Activated naive CD4-positive, alpha-beta T cell treated with anti-CD3 and anti-CD28 coated beads, Interleukin-2, amount 50 U/mL, for 24 hours (primary cell): ENCODE measurements around the gene NPAS2.

Experiments used
- H3K27ac Mint-ChIP-seq: one replicate; pipeline ENCODE4 v1.8.0; 2021; ENCODE audit warnings: mild to moderate bottlenecking, mixed read lengths
- H3K27me3 Mint-ChIP-seq: one replicate; pipeline ENCODE4 v1.8.0; 2021; ENCODE audit warnings: mixed read lengths
- H3K36me3 Mint-ChIP-seq: one replicate; pipeline ENCODE4 v1.8.0; 2021; ENCODE audit warnings: mixed read lengths
- H3K4me1 Mint-ChIP-seq: one replicate; pipeline ENCODE4 v1.8.0; 2021; ENCODE audit warnings: mixed read lengths
- H3K4me3 Mint-ChIP-seq: one replicate; pipeline ENCODE4 v1.8.0; 2021; ENCODE audit warnings: mild to moderate bottlenecking, mixed read lengths
- H3K9me3 Mint-ChIP-seq: one replicate; pipeline ENCODE4 v1.8.0; 2021; ENCODE audit warnings: mixed read lengths

The NPAS2 gene, protein sequence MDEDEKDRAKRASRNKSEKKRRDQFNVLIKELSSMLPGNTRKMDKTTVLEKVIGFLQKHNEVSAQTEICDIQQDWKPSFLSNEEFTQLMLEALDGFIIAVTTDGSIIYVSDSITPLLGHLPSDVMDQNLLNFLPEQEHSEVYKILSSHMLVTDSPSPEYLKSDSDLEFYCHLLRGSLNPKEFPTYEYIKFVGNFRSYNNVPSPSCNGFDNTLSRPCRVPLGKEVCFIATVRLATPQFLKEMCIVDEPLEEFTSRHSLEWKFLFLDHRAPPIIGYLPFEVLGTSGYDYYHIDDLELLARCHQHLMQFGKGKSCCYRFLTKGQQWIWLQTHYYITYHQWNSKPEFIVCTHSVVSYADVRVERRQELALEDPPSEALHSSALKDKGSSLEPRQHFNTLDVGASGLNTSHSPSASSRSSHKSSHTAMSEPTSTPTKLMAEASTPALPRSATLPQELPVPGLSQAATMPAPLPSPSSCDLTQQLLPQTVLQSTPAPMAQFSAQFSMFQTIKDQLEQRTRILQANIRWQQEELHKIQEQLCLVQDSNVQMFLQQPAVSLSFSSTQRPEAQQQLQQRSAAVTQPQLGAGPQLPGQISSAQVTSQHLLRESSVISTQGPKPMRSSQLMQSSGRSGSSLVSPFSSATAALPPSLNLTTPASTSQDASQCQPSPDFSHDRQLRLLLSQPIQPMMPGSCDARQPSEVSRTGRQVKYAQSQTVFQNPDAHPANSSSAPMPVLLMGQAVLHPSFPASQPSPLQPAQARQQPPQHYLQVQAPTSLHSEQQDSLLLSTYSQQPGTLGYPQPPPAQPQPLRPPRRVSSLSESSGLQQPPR

DNA sequence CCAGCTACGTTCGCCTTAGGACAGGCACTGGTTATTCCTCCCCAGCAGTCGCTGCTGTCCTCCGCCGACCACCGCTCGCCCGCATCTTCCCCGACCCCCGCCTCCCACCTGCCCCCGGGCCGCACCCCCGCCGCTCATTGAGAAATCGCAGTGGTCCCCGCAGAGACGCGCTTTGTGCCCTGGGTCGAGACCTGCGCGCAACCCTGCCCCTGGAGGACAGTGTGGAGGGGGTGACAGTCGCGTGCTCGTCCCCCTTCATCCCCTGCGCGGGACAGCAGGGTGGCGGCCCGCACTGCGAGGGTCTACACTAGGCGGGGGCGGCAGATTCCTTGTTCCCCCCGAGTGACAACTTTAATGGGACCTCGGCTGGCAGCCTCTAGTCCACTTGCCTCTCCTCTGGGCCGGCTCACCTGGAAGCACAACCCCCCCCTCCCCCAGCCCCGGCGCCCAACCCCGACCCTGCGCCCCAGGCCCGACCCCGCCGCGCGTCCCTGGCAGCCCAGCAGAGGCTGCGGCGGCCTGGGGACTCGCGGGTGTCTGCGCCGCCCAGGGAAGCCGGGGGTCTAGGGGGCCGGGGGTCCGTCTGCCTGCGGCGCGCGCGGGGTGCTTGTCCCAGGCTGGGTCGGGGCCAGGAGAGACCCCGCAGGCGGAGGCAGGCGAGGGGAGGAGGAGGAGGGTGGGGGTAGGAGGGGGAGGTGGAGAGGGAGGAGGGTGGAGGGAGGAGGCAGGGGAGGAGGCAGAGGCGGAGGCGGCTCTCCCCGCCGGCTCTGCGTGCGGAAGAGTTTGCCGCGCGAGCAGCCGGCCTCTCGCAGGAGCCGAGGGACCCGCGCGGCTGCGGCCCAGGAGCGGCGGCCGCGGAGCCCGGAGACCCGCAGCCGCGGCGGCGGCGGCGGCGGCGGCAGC, at the start of gene NPAS2:
NPAS2 (plus strand) TSS at position 770 of the 903 bp plus-strand sequence. CDS start 84,616 bp downstream, outside the sequence.
- Mint-ChIP-seq H3K4me3 (peak within 1 kb of the TSS; percentile 82), H3K9me3 (no peaks in the 10 kb centered on the region), H3K27me3 (peaks cover 18% of the 10 kb centered on the region), H3K27ac (peak within 1 kb of the TSS; percentile 51), H3K36me3 (no peaks in the 10 kb centered on the region), H3K4me1 (peaks cover 47% of the 10 kb centered on the region)

DNA sequence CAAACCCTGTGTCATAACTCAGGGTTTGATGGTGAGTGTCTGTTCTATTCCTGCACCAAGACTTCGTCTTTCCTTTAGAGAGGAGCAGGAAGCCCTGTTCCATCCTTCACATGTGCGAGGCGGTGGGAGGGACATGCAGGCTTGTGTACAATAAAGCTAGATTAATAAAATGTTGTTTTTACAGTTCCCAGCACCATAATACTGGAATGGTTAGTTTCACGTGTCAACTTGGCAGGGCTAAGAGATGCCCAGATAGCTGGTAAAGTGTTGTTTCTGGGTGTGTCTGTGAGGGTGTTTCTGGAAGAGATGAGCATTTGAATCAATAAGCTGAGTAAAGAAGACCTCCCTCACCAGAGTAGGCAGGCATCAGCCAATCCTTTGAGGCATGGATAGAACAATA, 48.8 kb upstream of the NPAS2 start:
- Mint-ChIP-seq H3K4me1 (no peaks in the 10 kb centered on the region), H3K9me3 (no peaks in the 10 kb centered on the region), H3K27me3 (peaks cover 1% of the 10 kb centered on the region)

DNA sequence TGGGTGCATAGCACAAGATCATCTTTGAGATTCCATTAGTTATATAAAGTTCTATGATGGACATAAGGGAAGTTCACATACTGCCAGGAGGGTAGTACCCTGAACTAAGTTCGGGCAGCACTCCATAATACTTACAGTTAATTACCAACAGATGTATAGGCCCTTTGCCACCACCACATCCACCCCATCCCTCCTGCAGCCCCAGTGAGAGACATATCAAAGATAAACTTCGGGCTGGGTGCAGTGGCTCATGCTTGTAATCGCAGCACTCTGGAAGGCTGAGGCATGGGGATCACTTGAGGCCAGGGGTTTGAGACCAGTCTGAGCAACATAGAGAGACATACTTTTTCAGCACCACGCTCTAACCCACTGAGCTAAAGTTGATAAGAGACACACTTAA, 46.4 kb upstream of the NPAS2 start:
- no peaks in the 10 kb centered on the region for H3K4me1 Mint-ChIP-seq
- no peaks in the 10 kb centered on the region for H3K36me3 Mint-ChIP-seq
- no peaks in the 10 kb centered on the region for H3K9me3 Mint-ChIP-seq
- no peaks in the 10 kb centered on the region for H3K27me3 Mint-ChIP-seq
- H3K4me3 Mint-ChIP-seq = no peak overlapping the region
- H3K27ac Mint-ChIP-seq = no peak overlapping the region

More for the DNA sequence above, 48.8 kb upstream of the NPAS2 start:
- H3K36me3 Mint-ChIP-seq = no peaks in the 10 kb centered on the region
- H3K4me3 Mint-ChIP-seq = no peak overlapping the region
- no peak overlapping the region for H3K27ac Mint-ChIP-seq

DNA sequence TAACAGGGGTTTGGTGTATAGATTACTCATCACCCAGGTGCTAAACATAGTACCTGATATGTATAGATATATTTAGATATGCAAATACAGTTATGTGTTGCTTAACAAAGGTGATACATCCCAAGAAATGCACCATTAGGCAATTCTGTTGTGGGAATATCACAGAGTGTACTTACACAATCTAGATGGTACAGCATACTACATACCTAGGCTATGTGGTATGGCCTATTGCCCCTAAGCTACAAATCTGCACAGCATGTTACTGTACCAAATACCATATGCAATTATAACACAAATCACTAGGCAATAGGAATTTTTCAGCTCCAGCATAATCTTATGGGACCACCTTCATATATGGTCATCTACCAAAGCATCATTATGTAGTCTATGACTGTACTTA, 43.5 kb upstream of the NPAS2 start:
- no peaks in the 10 kb centered on the region for H3K27me3 Mint-ChIP-seq
- no peaks in the 10 kb centered on the region for H3K4me1 Mint-ChIP-seq
- H3K27ac Mint-ChIP-seq = no peak overlapping the region
- no peak overlapping the region for H3K4me3 Mint-ChIP-seq
- no peaks in the 10 kb centered on the region for H3K36me3 Mint-ChIP-seq
- no peaks in the 10 kb centered on the region for H3K9me3 Mint-ChIP-seq

DNA sequence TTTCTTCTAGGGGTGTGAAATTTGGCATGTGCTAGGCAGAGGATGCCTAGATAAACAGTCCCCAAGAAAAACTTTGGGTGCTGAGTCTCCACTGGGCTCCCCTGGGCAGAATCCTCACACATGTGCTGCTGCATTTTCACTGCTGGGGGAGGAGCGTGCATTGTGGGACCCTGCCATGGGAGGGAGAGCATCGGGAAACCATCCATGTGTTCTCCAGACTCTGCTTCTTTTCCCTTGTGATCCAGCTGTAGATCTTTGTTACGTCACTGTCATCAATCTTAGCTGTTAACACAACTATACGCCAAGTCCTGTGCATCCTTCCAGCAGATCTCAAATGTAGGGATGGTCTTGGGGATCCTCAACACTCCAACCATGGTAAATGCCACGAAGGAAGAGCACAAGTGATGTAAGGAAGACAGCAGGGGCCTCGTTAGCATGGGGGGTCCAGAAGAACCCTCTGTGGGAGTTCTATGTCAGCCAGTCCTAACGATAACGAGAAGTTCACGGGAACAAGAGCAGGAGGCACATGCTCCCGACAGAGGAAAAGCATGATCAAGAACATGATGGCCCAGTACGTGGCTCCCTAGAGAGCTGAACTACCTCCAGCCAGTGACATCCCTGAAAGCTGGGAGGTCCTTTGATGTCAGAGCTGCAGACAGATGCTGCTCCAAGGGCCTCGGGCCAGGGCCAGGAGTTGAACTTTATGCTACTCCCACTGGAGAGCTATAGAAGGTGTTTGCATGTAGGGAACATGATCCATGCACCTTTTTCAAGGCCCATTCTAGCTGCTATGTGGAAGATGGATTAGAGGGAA, 41.1 kb upstream of the NPAS2 start:
- Mint-ChIP-seq H3K36me3 (no peaks in the 10 kb centered on the region), H3K4me3 (no peak overlapping the region), H3K27me3 (no peaks in the 10 kb centered on the region), H3K27ac (no peak overlapping the region), H3K4me1 (no peaks in the 10 kb centered on the region), H3K9me3 (no peaks in the 10 kb centered on the region)

DNA sequence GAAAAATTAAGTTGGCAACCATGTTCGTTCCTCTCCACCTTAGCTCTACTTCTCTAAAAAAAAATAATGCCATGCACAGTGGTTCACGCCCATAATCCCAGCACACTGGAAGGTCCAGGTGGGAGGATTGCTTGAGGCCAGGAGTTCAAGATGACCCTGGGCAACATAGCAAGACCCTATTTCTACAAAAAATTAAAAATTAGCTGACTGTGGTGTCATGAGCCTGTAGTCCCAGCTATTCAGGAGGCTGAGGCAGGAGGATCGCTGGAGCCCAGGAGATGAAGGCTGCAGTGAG, 40.1 kb upstream of the NPAS2 start:
- Mint-ChIP-seq H3K27me3 (no peaks in the 10 kb centered on the region), H3K27ac (no peak overlapping the region), H3K4me1 (no peaks in the 10 kb centered on the region), H3K36me3 (no peaks in the 10 kb centered on the region), H3K9me3 (no peaks in the 10 kb centered on the region), H3K4me3 (no peak overlapping the region)

DNA sequence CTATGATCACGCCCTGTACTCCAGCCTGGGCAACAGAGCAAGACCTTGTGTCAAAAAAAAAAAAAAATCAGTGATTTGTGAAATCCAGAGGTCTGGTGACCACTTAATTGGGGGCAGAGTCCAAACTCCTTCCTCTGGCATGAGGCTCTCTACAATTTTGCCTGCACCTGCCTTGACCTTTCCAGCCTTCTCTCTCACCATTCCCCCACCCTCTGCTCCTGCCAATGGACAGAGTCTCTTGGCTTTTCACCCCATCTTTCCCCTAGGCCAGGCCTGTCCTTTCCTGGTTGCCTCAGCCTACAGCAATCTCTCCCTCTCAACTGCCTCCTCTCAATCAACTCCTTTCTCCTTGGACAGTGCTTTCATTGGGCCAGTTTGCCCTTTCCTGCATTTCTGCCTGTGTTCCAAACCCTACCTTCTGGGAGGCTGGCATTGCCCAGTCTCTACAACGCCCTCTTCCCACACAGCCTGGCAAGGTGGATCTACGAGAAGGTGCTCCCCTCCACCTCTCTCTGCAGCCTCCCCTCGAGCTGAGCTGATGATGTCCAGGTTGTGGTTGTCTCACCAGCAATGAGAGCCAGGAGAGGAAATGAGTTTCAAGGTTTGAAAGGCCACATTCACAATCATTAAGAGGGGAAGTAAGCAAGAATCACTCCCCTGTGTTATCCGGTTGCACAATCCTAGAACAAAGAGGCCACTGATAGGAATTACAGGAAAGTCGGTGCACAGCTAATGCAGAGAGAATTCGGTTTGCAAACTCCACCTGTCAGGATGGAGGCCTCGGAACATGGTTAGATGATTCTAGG, 39.5 kb upstream of the NPAS2 start:
- Mint-ChIP-seq H3K9me3 (no peaks in the 10 kb centered on the region), H3K4me3 (no peak overlapping the region), H3K36me3 (no peaks in the 10 kb centered on the region), H3K4me1 (no peaks in the 10 kb centered on the region), H3K27ac (no peak overlapping the region), H3K27me3 (no peaks in the 10 kb centered on the region)

DNA sequence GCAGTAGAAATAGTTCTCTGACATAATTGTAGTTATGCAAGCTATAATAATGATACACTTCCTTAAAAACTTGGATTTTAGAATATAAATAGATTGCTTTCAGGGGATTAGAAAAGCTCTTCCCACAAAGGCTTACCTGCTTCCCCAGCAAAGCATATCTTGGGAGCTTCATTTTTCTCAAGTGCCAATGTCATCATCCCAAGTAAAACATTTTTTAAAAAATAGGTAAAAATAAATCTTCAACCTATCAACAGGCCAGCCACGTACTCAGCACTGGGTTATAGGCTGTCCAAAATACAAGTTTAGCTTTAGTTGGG, 39.0 kb upstream of the NPAS2 start:
- H3K9me3 Mint-ChIP-seq = no peaks in the 10 kb centered on the region
- no peaks in the 10 kb centered on the region for H3K4me1 Mint-ChIP-seq
- H3K36me3 Mint-ChIP-seq = no peaks in the 10 kb centered on the region
- no peak overlapping the region for H3K27ac Mint-ChIP-seq
- H3K4me3 Mint-ChIP-seq = no peak overlapping the region
- no peaks in the 10 kb centered on the region for H3K27me3 Mint-ChIP-seq

DNA sequence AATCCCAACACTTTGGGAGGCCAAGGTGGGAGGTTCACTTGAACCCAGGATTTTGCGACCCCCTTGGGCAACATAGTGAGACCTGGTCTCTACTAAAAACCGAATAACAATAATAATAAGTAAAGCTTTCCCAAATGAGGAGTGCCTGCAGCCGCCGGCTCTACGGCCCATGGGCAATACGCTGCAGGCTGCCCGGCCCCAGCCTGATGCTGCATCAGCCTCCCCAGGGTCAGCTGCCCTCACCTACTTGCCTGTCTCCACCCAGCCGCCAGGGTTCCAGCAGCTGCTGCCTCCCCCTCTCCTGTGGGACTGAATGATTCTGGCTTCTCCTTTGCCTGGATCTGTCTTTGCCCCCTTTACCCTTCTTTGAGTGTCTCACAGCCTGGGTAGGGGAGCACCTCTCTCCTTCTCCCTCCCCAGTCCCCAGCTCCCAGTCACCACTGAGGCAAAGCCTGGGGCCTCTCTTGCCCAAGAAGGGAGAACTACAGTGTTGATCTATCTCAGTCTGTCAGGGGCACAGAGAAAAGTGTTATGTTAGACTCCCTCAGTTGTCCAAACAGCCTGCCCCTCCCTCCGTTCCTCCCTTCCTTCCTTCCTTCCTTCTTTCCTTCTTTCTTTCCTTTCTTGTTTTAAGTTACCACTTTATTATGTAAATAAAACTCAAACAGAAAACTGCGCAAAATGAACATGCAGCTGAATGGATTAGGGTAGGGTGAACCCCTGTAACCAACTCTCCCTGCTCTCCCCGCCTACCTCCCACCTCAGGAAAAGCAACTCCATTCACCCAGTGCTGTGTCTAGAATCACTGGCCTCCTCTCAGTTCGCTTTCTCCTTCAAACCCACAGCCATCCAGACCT, 38.2 kb upstream of the NPAS2 start:
- Mint-ChIP-seq H3K4me1 (no peaks in the 10 kb centered on the region), H3K4me3 (no peak overlapping the region), H3K27ac (no peak overlapping the region), H3K36me3 (no peaks in the 10 kb centered on the region), H3K9me3 (no peaks in the 10 kb centered on the region), H3K27me3 (no peaks in the 10 kb centered on the region)

DNA sequence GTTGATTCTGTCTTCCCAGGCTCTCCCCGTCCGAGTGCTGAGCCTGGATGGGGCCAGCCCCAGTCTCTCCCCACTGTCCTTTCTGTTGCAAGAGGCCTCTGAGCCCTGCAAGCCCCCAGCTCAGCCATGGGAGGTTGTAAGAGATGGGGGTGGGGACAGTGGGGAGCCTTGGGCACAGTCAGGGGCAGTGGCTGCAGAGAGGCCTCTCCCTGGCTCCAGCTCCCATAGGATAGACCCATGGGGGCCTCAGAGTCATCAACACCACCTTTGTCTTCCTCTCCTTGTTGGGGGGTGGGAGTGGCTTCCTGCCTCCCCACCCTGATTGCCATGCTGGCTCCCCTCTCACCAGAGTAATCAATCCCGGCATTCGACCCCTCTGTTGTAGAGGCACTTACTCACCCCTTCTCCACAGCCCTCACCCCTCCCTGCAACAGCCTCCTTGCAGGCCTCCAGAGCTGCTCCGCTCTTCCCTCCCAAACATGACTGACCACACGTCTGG, 37.5 kb upstream of the NPAS2 start:
- Mint-ChIP-seq H3K4me1 (no peaks in the 10 kb centered on the region), H3K27me3 (no peaks in the 10 kb centered on the region), H3K4me3 (no peak overlapping the region), H3K36me3 (no peaks in the 10 kb centered on the region), H3K27ac (no peak overlapping the region), H3K9me3 (no peaks in the 10 kb centered on the region)

DNA sequence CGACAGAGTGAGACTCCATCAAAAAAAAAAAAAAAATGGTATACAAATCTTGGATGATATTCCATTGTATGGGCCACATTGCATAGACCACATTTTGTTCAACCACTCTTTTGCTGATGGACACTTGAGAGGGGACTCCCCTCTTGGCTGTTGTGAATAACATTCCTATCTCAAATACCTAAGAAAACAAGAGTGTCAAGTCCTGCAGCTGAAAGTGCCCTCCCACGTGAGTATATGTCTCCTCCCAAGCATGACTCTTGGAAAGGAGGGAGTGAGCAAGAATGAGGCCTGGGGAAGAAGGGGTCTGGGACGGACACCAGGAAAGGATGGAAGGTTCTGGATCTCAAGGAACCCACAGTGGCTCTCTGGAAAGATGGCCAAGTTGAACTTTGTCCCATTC, 36.0 kb upstream of the NPAS2 start:
- no peaks in the 10 kb centered on the region for H3K36me3 Mint-ChIP-seq
- no peak overlapping the region for H3K4me3 Mint-ChIP-seq
- H3K27me3 Mint-ChIP-seq = no peaks in the 10 kb centered on the region

DNA sequence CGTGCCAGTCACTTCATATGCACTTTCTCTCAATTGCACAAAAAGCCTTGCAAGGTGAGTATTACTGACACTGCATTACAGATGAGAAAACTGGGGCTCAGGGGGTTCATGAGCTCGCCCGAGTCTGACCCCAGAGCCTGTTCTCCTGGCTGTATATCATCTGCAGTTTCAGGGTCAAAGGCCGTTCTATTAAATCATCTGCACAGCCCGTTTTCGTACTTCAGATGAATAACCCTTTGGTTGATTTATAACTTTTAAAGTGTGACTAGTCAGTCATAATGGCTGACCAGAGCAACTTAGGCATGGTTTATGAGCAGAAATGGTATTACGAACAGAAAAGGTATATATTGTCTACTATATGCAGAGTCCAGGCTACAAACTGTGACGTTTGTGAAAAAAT, 35.3 kb upstream of the NPAS2 start:
- Mint-ChIP-seq H3K36me3 (no peaks in the 10 kb centered on the region), H3K4me3 (no peak overlapping the region), H3K27me3 (no peaks in the 10 kb centered on the region), H3K9me3 (no peaks in the 10 kb centered on the region), H3K27ac (no peak overlapping the region), H3K4me1 (no peaks in the 10 kb centered on the region)

More for the DNA sequence above, 36.0 kb upstream of the NPAS2 start:
- Mint-ChIP-seq H3K4me1 (no peaks in the 10 kb centered on the region), H3K9me3 (no peaks in the 10 kb centered on the region), H3K27ac (no peak overlapping the region)

DNA sequence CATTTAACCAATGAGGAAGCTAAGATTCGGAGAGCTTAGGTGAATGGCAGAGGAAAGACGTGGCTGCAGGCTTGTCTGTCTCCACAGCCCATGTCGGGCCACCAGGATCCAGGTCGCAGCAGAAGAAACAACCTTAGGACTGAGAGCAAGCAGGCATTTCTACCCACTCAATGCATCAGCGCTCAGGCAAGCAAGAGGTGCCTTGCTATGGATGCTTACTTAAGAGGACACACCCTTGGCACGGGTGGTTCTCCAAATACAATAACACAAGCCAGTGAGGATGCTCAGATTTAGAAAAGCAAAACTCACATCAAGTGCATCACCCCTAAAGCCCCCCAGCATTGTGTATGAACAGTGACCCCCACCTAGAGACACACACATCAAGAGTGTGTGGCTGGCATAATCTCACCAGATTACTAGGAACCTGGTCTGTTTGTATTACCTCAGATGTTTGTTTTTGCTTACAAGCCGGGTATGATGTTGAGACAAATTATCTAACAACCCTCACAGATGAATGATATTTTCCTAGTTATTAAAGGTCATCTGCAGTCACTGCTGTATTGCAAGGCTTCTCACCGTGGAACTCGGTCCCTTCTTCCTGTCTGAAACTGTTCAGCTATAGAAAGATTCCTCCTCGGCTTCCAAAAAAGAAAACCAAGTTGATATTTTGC, 34.2 kb upstream of the NPAS2 start:
- Mint-ChIP-seq H3K4me1 (no peaks in the 10 kb centered on the region), H3K9me3 (no peaks in the 10 kb centered on the region), H3K36me3 (no peaks in the 10 kb centered on the region), H3K27ac (no peak overlapping the region), H3K4me3 (no peak overlapping the region), H3K27me3 (no peaks in the 10 kb centered on the region)
